ENCODE measurements around the gene RALGPS1.

GRCh38 chr9:127098916-127099553 lies 184.5 kb downstream of the RALGPS1 start:
- no peak for TF ChIP-seq CTCF (IDR thresholded peaks at IDR 0.05)
- no peak for TF ChIP-seq MAX (IDR thresholded peaks at IDR 0.05)
- TF ChIP-seq RARB (CRISPR knock-in tag; IDR thresholded peaks at IDR 0.05): no peak
- no peak for TF ChIP-seq EP300 (IDR thresholded peaks at IDR 0.05)
- no peak for TF ChIP-seq KDM1A (IDR thresholded peaks at IDR 0.05; ENCODE audit: low read depth)
- TF ChIP-seq CBX8 (IDR thresholded peaks at IDR 0.05): no peak
- no peak for TF ChIP-seq POLR2A (IDR thresholded peaks at IDR 0.05; ENCODE audit: low read length)
- TF ChIP-seq PHF8 (IDR thresholded peaks at IDR 0.05; ENCODE audit: borderline replicate concordance, low read depth): no peak

Measured in A549 (cell line).